ENCODE results near the gene GNPTG. TPM values are rescaled to one million over a fixed set of nuclear protein-coding genes. Genes with fewer than 3 reads are reported as not detected.

GNPTG gene
- total RNA-seq, 1 donor from 2014 or later = 55.6 TPM

DNA sequence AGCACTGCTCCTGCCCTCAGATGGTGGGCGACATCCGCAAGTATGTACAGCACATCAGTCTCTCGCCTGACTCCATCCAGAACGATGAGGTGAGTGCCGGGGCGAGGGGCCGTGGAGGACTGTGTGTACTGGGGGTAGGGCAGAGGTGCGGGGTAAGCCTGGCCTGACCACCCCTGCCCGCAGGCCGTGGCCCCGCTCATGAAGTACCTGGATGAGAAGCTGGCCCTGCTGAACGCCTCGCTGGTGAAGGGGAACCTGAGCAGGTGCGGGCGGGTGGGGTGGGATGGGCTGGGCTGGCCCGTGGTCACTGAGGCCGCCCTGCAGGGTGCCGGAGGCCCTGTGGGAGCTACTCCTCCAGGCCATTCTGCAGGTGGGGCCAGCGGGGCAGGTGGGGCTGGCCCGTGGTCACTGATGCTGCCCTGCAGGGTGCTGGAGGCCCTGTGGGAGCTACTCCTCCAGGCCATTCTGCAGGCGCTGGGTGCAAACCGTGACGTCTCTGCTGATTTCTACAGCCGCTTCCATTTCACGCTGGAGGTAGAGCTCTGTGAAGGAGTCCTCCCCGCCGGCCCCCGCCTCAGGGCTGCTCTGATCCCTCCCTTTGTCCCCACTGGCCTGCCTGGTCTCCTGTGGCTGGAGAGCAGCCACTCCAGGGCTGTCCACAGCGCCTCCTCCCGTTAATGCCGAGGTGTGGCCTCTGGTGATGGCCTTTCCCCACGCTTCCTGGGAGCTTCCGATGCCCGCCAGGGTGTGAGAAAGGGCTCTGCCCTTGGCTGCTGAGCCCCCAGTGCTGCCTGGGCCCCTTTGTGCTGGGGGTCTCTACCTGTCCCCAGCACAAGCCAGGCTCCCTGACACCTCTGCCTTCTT lies 5.1 kb upstream of the GNPTG start:
- Mint-ChIP-seq H3K9me3 (no peaks in the 10 kb centered on the region), H3K4me1 (ENCODE audit: unreplicated experiment) (peaks cover 8% of the 10 kb centered on the region), H3K36me3 (no peaks in the 10 kb centered on the region), H3K4me3 (no peak overlapping the region), H3K27me3 (peaks cover 6% of the 10 kb centered on the region), H3K27ac (no peak overlapping the region)
- TF ChIP-seq, protein P1, sequence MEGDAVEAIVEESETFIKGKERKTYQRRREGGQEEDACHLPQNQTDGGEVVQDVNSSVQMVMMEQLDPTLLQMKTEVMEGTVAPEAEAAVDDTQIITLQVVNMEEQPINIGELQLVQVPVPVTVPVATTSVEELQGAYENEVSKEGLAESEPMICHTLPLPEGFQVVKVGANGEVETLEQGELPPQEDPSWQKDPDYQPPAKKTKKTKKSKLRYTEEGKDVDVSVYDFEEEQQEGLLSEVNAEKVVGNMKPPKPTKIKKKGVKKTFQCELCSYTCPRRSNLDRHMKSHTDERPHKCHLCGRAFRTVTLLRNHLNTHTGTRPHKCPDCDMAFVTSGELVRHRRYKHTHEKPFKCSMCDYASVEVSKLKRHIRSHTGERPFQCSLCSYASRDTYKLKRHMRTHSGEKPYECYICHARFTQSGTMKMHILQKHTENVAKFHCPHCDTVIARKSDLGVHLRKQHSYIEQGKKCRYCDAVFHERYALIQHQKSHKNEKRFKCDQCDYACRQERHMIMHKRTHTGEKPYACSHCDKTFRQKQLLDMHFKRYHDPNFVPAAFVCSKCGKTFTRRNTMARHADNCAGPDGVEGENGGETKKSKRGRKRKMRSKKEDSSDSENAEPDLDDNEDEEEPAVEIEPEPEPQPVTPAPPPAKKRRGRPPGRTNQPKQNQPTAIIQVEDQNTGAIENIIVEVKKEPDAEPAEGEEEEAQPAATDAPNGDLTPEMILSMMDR (conservative IDR thresholded peaks at IDR 0.05) = no peak
- no peak for DNase-seq (ENCODE audit: extremely low spot score, unreplicated experiment)

GRCh38 chr16:1347286-1347855 lies 4.4 kb upstream of the GNPTG start:
- Mint-ChIP-seq H3K36me3 (no peaks in the 10 kb centered on the region), H3K9me3 (no peaks in the 10 kb centered on the region), H3K4me3 (no peak overlapping the region), H3K27ac (no peak overlapping the region), H3K27me3 (peaks cover 6% of the 10 kb centered on the region), H3K4me1 (ENCODE audit: unreplicated experiment) (peaks cover 9% of the 10 kb centered on the region)
- TF ChIP-seq, protein P1 (conservative IDR thresholded peaks at IDR 0.05) = no peak
- DNase-seq (ENCODE audit: extremely low spot score, unreplicated experiment) = no peak

DNA sequence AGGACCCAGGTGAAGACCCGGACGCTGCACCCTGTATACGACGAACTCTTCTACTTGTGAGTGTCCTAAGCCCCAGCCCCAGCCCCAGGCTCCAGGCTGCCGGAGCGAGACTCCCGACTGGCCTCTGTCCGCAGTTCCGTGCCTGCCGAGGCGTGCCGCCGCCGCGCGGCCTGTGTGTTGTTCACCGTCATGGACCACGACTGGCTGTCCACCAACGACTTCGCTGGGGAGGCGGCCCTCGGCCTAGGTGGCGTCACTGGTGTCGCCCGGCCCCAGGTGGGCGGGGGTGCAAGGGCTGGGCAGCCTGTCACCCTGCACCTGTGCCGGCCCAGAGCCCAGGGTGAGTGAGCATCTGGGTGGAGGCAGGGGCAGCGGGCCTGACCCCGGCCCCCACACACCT lies 3.8 kb upstream of the GNPTG start:
- peaks cover 10% of the 10 kb centered on the region for H3K4me1 Mint-ChIP-seq (ENCODE audit: unreplicated experiment)
- DNase-seq (ENCODE audit: extremely low spot score, unreplicated experiment) = no peak
- no peak overlapping the region for H3K27ac Mint-ChIP-seq
- no peaks in the 10 kb centered on the region for H3K36me3 Mint-ChIP-seq
- TF ChIP-seq, protein P1 (conservative IDR thresholded peaks at IDR 0.05) = no peak
- no peak overlapping the region for H3K4me3 Mint-ChIP-seq
- H3K27me3 Mint-ChIP-seq = peaks cover 5% of the 10 kb centered on the region
- no peaks in the 10 kb centered on the region for H3K9me3 Mint-ChIP-seq

- Mint-ChIP-seq H3K36me3 (no peaks in the 10 kb centered on the region), H3K27me3 (peaks cover under 1% of the 10 kb centered on the region), H3K27ac (no peak overlapping the region), H3K4me3 (no peak overlapping the region), H3K4me1 (ENCODE audit: unreplicated experiment) (peaks cover 10% of the 10 kb centered on the region), H3K9me3 (no peaks in the 10 kb centered on the region)
- DNase-seq (ENCODE audit: extremely low spot score, unreplicated experiment) = no peak
- TF ChIP-seq, protein P1 (conservative IDR thresholded peaks at IDR 0.05) = no peak
Observed at GRCh38 chr16:1348441-1348840, 3.3 kb upstream of the GNPTG start.

DNA sequence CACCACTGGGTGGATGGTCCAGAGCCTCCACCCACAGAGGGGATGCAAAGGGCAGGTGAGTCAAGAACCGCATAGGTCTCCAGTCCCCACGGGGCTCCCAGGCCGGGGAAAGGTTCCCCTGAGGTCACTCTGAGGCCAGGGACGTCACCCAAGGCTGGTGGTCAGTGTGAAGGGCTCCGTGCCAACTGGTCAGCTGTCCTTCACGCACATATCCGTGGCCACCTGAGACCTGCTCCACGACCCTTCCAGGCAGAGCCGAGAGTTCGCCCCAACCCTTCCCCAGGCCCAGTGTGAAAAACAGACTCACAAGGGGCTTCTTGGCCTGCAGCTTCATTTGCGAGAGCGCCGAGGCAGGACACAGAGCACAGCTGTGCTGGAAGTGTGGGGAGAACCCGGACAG lies 2.8 kb upstream of the GNPTG start:
- Mint-ChIP-seq H3K4me3 (no peak overlapping the region), H3K36me3 (no peaks in the 10 kb centered on the region), H3K27me3 (no peaks in the 10 kb centered on the region), H3K9me3 (no peaks in the 10 kb centered on the region), H3K4me1 (ENCODE audit: unreplicated experiment) (peaks cover 12% of the 10 kb centered on the region), H3K27ac (no peak overlapping the region)
- no peak for DNase-seq (ENCODE audit: extremely low spot score, unreplicated experiment)
- TF ChIP-seq, protein P1 (conservative IDR thresholded peaks at IDR 0.05) = no peak

All from type B pancreatic cell (in vitro differentiated cells).